Natural killer cell (primary cell): ENCODE measurements around the gene SLC6A6. TPM values are rescaled to one million over a fixed set of nuclear protein-coding genes. Genes with fewer than 3 reads are reported as not detected.

Experiments used
- ATAC-seq, 3 donors: fragments of 150-1000 bp in 2 of 3; fragments of 200-7000 bp in 1 of 3; cut with Tn5 transposase; 1 replicate in 1 of 3; 2 replicates in 2 of 3; pipeline ENCODE4 v1.10.0; 2021; ENCODE audit warnings: mild to moderate bottlenecking in 2 of 3, moderate library complexity in 2 of 3
- DNase-seq, 2 donors: peaks; one replicate each; pipeline versions ENCODE4 v3.0.0 to v3.0.0-alpha.2; 2013 to 2021; ENCODE audit warnings: mixed read lengths in 1 of 2
- H3K27ac ChIP-seq: one replicate; pipeline ENCODE4 v1.5.1; 2013; ENCODE audit warnings: mild to moderate bottlenecking, low read length
- H3K27me3 ChIP-seq: one replicate; pipeline ENCODE4 v1.6.1; 2013; ENCODE audit warnings: low read length; ENCODE audit not compliant: control insufficient read depth, insufficient read depth
- H3K36me3 ChIP-seq: one replicate; pipeline ENCODE4 v1.6.1; 2013; ENCODE audit warnings: low read length; ENCODE audit not compliant: control insufficient read depth, insufficient read depth
- H3K4me1 ChIP-seq: one replicate; pipeline ENCODE4 v1.6.1; 2013; ENCODE audit warnings: low read length; ENCODE audit not compliant: control insufficient read depth, insufficient read depth
- H3K4me3 ChIP-seq: one replicate; pipeline ENCODE4 v1.5.1; 2013; ENCODE audit warnings: low read length
- H3K9me3 ChIP-seq: one replicate; pipeline ENCODE4 v1.6.1; 2013; ENCODE audit warnings: low read length; ENCODE audit not compliant: control insufficient read depth, insufficient read depth
- H3K27ac Mint-ChIP-seq, 2 donors: one replicate each; pipeline ENCODE4 v1.8.0; 2022; ENCODE audit warnings: mild to moderate bottlenecking in 2 of 2, mixed read lengths in 2 of 2, moderate library complexity in 1 of 2
- H3K27me3 Mint-ChIP-seq, 2 donors: one replicate each; pipeline ENCODE4 v1.8.0; 2022; ENCODE audit warnings: low read depth in 2 of 2, mixed read lengths in 2 of 2
- H3K36me3 Mint-ChIP-seq: one replicate; pipeline ENCODE4 v1.8.0; 2022; ENCODE audit warnings: mixed read lengths
- H3K4me1 Mint-ChIP-seq, 2 donors: one replicate each; pipeline ENCODE4 v1.8.0; 2022; ENCODE audit warnings: mixed read lengths in 2 of 2
- H3K4me3 Mint-ChIP-seq: one replicate; pipeline ENCODE4 v1.8.0; 2022; ENCODE audit warnings: mild to moderate bottlenecking, moderate library complexity, mixed read lengths
- H3K9me3 Mint-ChIP-seq, 2 donors: one replicate each; pipeline ENCODE4 v1.8.0; 2022; ENCODE audit warnings: mixed read lengths in 2 of 2
- WGBS: methylation state at CpG from one replicate; pipeline ENCODE4 v1.1.7; 2013; ENCODE audit warnings: missing lambda C conversion rate; ENCODE audit not compliant: insufficient coverage; 5-methylcytosine and 5-hydroxymethylcytosine counted together
- intact Hi-C: fragments of 100-400 bp; cut with micrococcal nuclease; formaldehyde crosslinking; loops from one replicate; pipeline ENCODE4 v1.14.2; 2022
- total RNA-seq, 4 donors: library from RNA; stranded (reverse); fragments of 120-200 nt in 1 of 4; gene quantifications; one replicate each; pipeline versions ENCODE4 v1.2.3 to v1.2.4, GENCODE V29; 2013 to 2022
- TF ChIP-seq, protein P1 (sequence below): fragments of 200-600 bp; IDR thresholded peaks from one replicate; pipeline ENCODE4 v1.8.0; 2022; ENCODE audit warnings: antibody characterized with exemption

SLC6A6 gene
- total RNA-seq, 3 donors from 2014 or later (not counting 1 experiment from before 2014, with no cell fraction given) = 43.7 to 55.4 (median 50.1) TPM

DNA sequence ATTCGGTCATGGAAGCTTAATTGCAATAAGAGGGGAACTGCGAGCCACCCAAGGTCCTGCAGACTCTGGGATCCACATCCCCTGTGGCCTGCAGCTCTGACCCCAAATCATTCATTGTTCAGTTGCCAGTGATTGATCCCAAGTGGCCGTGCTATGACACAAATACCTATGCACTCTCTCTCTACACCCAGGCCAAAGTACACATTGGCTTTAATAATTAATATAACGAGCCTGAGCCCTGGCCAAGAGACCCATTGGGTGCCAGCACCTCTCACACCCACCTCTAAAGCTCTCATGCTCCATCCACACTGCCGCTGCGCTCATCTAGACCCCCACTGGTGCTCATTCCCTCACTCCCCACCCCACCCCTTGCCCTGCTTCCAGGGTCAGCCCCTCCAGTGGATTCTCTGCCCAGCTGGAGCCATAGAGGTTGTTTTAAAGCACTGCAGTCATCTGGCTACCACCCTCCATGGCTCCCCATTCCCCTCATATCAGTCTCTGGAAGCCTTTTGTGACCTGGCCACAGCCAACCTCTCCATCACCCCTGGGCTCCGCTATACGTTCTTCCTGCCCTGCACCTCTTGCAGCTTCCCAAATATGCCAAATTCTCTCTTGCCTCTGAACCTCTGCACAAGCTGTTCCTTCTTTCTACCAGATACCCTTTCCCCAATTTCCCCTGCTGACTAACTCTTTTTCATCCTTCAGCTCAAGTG, 37.7 kb upstream of the SLC6A6 start:
- Histone ChIP-seq H3K36me3 (no peaks in the 10 kb centered on the region), H3K9me3 (no peaks in the 10 kb centered on the region), H3K4me1 (no peaks in the 10 kb centered on the region), H3K27me3 (no peaks in the 10 kb centered on the region), H3K27ac (no peak overlapping the region), H3K4me3 (no peak overlapping the region)
- Mint-ChIP-seq H3K36me3 (no peaks in the 10 kb centered on the region), H3K4me1 (no peaks in the 10 kb centered on the region), H3K27me3 (peaks cover 8 to 15% of the 10 kb centered on the region in 2 donors), H3K27ac (no peak overlapping the region), H3K9me3 (no peaks in the 10 kb centered on the region), H3K4me3 (no peak overlapping the region)
- TF ChIP-seq, protein P1, sequence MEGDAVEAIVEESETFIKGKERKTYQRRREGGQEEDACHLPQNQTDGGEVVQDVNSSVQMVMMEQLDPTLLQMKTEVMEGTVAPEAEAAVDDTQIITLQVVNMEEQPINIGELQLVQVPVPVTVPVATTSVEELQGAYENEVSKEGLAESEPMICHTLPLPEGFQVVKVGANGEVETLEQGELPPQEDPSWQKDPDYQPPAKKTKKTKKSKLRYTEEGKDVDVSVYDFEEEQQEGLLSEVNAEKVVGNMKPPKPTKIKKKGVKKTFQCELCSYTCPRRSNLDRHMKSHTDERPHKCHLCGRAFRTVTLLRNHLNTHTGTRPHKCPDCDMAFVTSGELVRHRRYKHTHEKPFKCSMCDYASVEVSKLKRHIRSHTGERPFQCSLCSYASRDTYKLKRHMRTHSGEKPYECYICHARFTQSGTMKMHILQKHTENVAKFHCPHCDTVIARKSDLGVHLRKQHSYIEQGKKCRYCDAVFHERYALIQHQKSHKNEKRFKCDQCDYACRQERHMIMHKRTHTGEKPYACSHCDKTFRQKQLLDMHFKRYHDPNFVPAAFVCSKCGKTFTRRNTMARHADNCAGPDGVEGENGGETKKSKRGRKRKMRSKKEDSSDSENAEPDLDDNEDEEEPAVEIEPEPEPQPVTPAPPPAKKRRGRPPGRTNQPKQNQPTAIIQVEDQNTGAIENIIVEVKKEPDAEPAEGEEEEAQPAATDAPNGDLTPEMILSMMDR = no peak
- WGBS = 90% methylated on average over 8 of the region's 8 CpGs
- ATAC-seq = no peak
- intact Hi-C loops = no loop called here
- DNase-seq = no peak

DNA sequence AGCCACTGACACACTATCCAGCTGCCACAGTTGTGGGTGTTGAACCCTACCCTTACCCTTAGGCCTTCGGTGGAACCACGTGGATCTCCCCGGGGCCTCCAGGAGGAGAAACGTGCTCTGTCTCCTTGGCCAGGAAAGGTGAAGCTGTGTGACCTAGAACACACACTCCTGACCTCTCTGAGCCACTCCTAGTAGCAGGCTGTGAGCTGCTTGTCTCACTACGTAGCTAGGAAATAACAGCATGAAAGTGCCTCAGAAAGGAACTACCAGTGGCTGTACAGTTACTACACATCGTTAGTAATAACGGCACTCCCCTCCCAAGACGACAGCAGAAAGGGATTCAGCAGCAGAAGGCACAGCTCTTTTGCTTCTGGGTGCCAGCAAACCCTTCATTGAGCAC, 36.2 kb upstream of the SLC6A6 start:
- Mint-ChIP-seq H3K27ac (no peak overlapping the region), H3K9me3 (no peaks in the 10 kb centered on the region), H3K4me1 (no peaks in the 10 kb centered on the region), H3K4me3 (no peak overlapping the region), H3K27me3 (peaks cover 8 to 15% of the 10 kb centered on the region in 2 donors), H3K36me3 (no peaks in the 10 kb centered on the region)
- Histone ChIP-seq H3K27me3 (no peaks in the 10 kb centered on the region), H3K27ac (no peak overlapping the region), H3K4me3 (no peak overlapping the region), H3K36me3 (no peaks in the 10 kb centered on the region), H3K9me3 (no peaks in the 10 kb centered on the region), H3K4me1 (peaks cover 2% of the 10 kb centered on the region)
- TF ChIP-seq, protein P1 = no peak
- WGBS = 81% methylated on average over 8 of the region's 8 CpGs
- ATAC-seq = peak in 1 of 3 donors; percentile 17
- no peak for DNase-seq
- intact Hi-C loops = no loop called here

DNA sequence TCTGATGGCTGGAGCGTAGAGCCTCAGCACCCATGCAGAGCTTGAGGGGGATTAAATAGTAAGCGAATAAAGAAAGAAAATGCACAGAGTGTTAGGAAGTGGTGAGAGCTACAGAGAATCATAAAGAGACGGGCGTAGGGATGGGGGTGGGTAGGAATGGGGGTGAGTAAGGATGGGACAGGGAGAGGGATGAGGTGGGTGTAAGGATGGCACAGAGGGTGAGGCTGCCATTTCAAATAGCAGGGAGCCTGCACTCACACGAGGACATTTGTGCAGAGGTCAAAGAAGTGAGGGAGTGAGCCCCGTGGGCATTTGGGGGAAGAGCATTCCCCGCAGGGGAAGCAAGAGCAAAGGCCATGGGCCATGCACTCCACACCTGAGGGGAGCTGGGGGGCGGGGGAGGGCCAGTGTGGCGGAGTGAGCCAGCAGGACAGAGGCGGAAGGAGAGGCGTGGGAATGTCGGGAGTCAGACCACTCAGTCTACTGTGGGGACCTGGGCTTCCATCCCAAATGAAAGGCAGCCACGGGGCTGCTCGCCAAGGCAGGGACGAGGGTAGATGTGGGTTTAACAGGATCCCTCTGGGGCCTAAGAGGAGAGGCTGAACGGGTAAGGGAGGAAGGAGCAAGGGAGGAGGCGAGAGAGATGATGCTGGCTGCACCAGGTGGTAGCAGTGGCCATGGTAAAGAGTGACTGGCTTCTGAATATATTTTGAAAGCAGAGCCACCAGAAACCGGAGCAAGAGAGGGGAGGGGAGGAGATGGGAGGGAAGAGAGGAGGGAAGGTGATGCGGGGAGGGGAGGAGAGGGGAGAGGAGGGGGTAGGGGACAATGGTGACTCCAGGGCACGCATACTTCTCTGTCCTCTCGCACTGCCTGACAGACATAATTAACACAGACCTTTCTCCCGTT, 35.2 kb upstream of the SLC6A6 start:
- Histone ChIP-seq H3K4me3 (no peak overlapping the region), H3K27ac (no peak overlapping the region), H3K4me1 (peaks cover 9% of the 10 kb centered on the region), H3K27me3 (no peaks in the 10 kb centered on the region), H3K9me3 (no peaks in the 10 kb centered on the region), H3K36me3 (no peaks in the 10 kb centered on the region)
- ATAC-seq = no peak
- H3K36me3 Mint-ChIP-seq = no peaks in the 10 kb centered on the region
- TF ChIP-seq, protein P1 = no peak
- H3K27ac Mint-ChIP-seq = no peak overlapping the region
- no peak for DNase-seq
- H3K9me3 Mint-ChIP-seq = no peaks in the 10 kb centered on the region
- H3K4me1 Mint-ChIP-seq = peaks cover 7 to 8% of the 10 kb centered on the region in 2 donors
- no peak overlapping the region for H3K4me3 Mint-ChIP-seq
- 86% methylated on average over 22 of the region's 22 CpGs for WGBS
- peaks cover 14 to 22% of the 10 kb centered on the region in 2 donors for H3K27me3 Mint-ChIP-seq
- intact Hi-C loops = no loop called here
